Measurements from ENCODE around the gene QPRT.
"Not testable (repeated sequence)": the region's sequence is repeated elsewhere in the genome, so short reads cannot be mapped to it uniquely, and the experiment has no call there.

QPRT gene

DNA sequence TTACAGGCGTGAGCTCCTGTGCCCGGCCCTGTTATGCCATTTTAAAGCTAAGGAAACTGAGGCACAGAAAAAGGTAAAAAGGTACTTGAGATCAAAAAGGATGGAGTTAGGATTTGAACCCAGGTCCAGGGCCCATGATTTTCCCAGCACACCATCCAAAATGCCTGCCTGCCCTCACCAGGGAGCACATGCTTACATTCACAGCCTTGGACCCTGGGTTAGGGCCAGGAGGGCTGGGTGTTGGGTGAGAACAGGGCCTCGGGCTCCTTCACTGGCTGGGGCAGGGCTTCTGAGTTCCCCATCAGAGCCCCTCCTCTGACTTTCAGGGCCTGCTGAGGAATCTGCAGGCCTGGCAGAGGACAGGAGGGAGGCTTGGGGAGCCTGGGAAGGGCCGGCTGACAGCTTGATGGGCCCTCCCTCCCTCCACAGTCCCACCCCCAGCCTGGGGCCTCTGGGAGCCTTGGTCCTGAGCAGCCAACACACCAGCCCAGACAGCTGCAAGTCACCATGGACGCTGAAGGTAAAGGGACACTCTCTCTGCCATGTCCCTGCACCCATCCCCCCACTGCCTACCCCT is at the start of gene QPRT:
Gene QPRT (plus strand): TSS at position 490 of the 577 bp plus-strand sequence. CDS start 18 bp downstream, at position 508.
- FAIRE-seq: no peak

DNA sequence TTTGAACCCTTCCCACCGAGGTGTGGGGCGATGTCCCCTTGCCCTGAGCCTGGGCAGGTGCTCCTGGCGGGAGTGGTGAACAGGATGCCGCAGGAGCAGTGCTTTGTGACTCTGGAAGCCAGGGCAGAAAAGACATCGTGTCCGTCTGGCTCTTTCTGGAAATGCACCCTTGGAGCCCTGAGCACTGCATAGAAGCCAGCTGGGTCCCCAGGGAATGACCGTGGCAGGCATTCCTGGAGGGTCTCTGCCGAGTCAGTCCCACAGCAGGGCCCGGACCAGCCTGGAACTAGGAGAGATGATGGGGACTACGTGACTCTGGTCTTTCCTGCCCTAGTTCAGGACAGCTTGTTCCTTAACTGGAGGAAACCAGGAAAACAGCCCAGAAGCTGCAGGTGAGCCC is 49.7 kb upstream of the QPRT start:
- not testable (repeated sequence) for FAIRE-seq

DNA sequence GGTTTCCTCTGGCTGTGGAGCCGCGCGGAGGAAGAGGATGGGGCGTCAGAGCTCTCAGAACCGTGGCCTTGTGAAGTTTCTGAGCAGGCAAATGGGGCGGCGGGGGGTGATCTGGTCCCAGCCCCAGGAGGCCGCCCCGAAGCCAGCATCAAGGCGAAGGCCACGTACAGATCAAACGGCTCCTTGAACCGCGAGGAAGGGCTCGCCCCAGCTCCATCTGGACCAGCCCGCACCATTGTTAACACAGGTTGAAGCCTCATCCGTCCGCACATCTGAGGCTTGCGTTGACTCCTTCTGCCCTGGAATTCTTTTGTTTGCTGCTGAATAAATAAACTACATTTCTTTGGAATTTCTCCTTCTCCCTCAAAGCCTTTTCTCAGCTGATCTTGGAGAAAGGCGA is 47.3 kb upstream of the QPRT start:
- FAIRE-seq: not testable (repeated sequence)

DNA sequence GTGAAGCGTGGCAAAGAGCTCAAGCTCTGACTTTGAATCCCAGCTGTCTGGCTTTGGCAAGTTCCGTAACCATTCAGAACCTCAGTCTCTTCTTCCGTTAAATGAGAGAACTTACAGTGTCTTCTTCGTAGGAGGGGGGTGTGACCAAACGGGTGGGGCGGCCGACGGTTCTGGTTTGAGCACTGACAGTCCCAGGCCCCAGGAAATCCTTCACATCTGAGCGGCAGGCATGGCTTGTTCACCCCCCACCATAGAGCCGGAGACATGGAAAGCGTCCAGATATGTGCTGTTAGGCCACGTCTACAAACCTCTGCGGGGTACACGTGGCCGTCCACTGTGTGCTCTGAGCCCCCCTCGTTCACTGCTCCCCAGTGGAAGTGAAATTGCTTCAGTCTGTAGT is 43.1 kb upstream of the QPRT start:
- FAIRE-seq: not testable (repeated sequence)

DNA sequence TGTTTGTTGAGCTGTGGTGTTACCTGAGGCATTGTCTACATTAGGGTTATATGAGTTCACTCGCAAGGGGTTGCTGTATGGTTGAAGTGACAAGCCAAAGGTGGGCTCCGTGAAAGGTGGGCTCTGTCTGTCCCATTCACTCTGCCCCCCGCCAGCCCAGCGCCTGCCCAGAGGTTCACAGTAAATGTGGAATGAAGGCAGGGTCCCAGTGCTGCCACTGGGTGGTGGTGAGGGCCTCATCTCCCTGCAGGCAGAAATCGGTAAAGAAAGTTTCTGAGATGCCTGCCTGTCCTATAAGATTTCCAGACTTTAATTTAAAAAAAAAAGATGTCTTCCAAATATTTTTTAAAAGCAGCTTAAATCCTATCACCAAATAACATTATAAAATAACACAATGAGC is 42.6 kb upstream of the QPRT start:
- not testable (repeated sequence) for FAIRE-seq

DNA sequence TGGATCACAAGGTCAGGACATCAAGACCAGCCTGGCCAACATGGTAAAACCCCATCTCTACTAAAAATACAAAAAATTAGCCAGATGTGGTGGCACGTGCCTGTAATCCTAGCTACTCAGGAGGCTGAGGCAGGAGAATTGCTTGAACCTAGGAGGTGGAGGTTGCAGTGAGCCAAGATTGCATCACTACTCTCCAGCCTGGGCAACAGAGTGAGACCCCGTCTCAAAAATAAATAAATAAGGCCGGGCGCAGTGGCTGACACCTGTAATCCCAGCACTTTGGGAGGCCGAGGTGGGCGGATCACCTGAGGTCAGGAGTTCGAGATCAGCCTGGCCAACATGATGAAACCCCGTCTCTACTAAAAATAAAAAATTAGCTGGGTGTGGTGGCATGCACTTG is 40.2 kb upstream of the QPRT start:
- not testable (repeated sequence) for FAIRE-seq

DNA sequence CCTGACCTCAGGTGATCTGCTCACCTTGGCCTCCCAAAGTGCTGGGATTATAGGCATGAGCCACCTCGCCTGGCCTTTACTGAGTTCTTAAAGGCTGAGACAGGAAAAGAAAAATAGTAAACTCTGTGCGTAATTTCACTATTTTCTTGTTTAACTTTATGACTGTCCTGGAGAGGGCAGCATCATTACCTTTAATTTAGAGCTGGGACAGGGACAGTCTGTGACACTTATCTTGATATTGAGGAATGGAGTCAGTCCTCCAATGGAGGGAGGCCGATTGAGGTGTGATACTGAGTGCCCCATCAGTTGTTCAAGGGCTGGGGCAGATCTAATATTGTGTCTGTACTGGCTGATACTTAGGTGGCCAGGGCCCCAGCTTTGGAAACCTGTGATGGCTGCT is 37.4 kb upstream of the QPRT start:
- FAIRE-seq: no peak

DNA sequence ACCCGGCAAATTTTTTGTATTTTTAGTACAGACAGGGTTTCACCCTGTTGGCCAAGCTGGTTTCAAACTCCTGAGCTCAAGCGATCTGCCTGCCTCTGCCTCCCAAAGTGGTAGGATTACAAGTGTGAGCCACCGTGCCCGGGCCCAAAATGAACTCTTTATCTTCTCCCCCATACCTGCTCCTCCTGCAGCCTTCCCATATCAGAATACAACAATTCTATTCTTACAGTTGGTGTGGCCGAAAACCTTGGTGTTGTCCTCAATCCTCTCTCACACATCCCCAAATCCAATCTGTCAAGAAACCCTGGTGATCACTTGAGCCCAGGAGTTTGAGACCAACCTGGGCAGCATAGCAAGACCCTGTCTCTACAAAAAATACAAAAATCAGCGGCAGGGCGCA is 35.4 kb upstream of the QPRT start:
- no peak for FAIRE-seq

DNA sequence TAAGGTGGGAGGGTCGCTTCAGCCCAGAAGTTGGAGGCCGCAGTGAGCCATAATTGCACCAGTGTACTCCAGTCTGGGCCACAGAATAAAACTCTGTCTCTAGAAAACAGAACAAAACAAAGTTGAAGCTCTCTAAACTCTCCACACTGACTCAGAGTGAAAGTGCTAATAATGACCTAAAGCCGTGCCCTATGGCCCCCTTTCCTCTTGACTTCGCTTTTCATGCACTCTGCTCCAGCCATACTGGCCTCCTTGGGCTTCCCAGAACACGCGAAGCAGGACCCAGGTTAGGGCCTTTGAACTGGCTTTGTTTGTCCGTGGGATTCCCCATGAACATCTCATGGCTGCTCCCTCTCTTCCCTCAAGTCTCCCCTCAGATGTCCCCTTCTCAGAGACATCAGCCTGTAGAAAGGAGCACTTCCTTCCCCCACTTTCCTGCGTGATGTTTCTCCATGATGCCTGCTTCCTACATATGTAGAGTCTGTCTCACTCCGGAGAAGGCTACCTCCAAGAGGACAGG is 34.6 kb upstream of the QPRT start:
- FAIRE-seq: no peak

DNA sequence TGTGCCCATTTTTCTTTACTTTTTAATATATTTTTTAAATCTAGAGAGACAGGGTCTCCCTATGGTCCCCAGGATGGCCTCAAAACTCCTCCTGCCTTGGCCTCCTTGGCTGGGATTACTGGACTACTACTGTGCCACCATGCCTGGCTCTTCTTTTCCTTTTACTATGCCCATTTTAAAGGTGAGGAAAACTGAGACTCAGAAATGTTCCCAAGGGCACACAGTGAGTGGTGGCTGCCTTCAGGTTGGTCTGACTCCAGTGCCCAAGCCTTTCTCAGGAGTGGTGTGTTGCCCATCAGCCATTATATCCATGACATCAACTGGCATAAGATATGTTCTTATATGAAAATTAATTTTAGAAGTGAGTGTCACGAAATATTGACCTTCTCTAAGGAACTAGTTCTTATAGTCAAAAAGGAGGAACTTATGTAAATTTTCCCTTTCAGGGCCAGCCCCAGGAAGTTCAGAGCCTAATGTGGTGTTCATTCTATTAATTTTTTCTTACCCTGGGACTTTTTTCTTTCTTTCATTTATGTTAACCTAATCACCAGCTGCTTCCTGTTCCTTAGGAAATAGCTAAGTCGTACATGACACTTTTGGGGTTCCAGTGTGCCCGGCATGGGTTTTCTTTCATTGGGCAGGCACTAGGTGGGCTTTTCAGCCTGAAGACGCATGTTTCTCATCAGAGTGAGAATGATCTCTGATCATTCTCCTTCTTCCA is 33.8 kb upstream of the QPRT start:
- FAIRE-seq: no peak

DNA sequence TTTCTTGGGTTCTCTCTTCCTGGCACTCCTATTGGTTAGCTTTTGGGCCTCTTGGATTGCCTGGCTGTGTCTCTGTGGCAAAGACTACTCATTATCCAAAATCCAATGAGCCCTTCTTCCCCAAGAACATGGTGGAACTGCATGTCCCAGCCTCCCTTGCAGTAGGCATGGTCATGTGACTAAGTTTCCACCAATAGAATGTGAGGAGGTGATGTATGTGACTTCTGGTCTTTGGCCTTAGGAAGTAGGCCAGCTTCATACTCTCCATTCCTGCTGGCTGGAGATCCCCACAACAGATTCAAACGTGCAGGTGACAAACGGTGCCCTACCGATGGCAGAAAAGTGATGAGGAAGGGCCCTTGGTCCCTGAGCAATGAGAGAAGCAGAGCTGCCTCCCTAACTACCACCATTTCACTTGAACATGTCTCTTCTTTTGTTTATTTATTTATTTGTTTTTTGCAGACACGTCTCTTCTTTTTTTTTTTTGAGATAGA is 33.2 kb upstream of the QPRT start:
- no peak for FAIRE-seq

DNA sequence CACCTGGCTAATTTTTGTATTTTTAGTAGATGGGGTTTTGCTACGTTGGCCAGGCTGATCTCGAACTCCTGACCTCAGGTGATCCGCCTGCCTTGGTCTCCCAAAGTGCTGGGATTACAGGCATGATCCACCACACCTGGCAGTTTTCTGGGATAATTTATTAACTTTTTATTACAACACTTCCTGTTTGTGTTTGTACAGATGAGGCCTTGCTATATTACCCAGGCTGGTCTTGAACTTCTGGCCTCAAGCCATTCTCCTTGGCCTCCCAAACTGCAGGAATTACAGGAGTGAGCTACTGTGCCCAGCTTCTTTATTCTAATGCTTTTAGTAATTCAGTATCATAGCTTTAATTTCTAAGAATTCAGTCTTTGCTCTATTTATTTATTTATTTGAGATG is 32.0 kb upstream of the QPRT start:
- no peak for FAIRE-seq

DNA sequence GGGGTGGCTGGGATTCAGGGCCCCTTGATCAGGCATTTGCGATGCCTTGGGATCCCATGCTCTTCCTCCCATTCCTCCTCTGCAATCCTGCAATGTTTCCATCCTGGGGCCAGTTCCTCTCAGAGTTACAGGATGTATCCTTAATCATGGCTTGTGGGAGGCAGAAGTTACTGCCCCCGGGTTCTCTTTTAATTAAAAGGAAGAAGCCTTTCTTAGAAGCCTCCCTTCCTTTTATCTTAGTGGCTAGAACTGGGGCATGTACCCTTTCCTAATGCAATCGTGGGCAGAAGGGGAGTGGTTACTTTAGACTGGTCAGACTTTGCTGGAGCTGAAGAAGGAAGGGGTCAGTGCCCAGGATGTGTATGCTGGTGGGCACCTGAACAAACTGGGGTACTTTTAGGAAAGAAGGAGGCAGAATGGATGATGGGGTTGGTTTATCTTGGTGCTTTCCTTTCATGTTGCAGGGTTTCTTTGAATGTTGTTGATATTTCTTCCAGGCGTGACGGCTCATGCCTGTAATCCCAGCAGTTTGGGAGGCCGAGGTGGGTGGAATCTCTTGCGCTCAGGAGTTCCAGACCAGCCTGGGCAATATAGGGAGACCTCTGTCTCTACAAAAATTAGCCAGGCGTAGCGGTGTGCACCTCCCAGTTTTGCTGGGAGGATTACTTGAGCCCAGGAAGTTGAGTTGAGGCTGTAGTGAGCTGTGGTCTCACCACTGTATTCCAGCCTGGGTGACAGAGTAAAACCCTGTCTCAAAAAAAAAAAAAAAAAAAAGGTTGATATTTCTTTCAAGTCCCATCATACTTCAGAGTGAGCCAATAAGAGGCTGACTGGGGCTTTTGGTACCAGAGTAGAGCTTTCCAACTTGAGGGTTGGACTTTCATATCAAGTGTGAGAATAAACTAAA is 29.1 kb upstream of the QPRT start:
- no peak for FAIRE-seq

DNA sequence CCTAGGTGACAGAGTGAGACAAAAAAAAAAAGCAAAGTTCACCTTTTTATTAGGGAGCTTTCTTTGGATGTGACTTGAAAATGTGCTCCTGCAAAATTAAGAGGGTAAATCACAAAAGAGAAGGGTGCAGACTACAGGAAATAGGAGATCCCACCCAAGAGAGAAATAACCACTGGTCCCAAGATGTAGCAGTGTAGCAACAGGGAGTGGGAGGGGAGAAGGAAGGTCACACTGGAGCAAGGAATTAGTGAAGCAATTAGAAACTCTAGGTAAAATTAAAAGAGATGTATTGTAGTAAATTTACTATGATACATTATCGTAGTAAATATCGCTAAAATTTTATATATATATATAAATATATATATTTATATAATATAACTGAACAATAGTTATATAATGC is 28.2 kb upstream of the QPRT start:
- FAIRE-seq: no peak

DNA sequence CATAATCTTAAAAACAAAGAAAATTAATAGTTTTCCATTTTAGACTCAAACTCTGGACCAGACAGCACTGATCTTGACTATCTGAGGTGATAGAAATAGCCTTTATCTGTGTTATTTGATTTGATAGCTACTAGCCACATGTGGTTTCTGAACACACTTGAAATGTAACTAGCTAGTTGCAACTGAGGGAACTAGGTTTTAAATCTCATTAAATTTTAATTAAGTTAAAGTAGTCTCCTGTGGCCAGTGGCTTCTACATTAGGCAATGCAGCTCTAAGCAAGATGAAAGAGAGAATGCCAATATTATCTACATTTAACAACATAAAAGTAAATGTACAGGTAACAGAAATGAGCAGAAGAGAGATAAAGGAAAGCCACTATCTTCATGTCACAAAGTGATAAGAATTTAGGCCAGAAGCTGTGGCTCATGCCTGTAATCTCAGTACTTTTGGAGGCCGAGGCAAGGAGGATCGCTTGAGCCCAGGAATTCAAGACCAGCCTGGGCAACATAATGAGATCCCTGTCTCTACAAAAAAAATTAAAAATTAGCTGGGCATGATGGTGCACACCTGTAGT is 27.1 kb upstream of the QPRT start:
- no peak for FAIRE-seq

DNA sequence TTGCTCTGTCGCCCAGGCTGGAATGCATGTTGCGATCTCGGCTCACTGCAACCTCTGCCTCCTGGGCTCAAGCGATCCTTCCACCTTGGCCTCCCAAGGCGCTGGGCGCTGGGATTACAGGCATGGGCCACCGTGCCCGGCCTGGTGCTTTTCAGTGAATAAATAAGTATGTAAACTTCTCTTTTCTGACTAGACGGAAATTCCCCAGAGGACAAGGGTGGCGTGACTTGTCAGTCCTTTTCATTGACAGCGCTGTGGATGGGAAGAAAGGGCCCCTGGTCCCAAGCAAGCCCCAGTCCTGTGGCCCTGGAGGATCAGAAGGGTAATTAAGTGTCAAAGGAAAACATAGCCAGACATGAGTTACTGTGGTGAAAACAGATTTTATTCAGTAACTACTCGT is 25.5 kb upstream of the QPRT start:
- no peak for FAIRE-seq

DNA sequence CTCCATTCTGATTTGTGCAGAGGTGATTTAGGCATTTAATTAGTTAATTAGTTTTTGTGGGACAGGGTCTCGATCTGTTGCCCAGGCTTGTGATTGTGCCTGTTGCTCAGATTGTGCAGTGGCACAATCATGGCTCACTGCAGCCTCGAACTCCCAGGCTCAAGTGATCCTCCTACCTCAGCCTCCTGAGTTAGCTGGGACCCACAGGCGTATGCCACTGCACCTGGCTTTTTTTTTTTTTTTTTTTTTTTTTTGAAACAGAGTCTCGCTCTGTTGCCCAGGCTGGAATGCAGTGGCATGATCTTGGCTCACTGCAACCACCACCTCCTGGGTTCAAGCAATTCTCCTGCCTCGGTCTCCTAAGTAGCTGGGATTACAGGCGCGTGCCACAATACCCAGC is 25.1 kb upstream of the QPRT start:
- not testable (repeated sequence) for FAIRE-seq

DNA sequence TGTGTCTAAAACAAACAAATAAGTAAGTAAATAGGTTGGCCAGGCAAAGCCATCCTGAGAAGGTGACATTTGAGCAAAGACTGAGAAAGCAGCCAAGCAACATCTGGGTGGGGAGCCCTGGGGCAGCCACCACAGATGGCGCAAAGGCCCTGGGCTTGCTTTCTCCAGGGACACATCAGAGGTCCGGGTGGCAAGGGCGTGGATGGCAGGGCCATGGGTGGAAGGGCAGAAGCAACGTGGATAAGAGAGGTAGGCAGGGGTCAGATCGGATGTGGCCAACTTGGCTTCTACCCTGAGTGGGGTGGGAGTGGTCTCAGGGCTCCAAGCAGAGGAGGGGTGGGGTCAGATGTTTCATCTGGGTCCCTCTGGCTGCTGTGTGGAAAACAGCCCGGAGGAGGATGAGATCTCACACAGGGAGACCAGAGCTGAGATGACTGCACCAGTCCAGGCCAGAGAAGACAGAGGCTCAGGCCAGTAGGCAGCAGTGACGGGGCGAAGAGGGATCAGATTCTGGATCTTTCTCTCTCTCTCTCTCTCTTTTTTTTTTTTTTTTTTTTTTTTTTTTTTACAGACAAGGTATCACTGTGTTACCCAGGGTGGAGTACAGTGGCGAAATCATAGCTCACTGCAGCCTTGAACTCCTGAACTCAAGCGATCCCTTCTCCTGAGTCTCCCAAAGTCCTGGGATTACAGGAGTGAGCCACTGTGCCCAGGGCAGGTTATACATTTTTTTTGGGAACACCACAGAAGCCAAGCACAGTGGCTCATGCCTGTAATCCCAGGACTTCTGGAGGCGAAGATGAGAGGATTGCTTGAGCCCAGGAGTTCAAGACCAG is 22.1 kb upstream of the QPRT start:
- FAIRE-seq: no peak

DNA sequence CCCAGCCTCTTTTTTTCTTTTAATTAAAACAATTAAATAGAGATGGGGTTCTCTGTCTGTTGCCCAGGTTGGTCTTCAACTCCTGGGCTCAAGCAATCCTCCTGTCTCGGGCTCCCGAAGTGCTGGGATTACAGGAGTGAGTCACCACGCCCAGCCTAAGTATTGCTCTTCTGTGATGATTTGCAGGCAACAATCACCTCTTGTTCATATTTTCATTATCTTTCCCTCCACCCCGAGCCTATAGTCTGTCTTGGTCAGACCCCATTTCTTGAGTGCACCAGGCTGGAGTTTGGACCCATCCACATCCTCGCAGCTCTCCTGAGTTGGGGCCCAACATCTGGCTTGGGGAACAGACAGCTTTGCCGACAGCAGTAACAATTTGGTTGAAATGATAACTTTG is 20.3 kb upstream of the QPRT start:
- FAIRE-seq: no peak

DNA sequence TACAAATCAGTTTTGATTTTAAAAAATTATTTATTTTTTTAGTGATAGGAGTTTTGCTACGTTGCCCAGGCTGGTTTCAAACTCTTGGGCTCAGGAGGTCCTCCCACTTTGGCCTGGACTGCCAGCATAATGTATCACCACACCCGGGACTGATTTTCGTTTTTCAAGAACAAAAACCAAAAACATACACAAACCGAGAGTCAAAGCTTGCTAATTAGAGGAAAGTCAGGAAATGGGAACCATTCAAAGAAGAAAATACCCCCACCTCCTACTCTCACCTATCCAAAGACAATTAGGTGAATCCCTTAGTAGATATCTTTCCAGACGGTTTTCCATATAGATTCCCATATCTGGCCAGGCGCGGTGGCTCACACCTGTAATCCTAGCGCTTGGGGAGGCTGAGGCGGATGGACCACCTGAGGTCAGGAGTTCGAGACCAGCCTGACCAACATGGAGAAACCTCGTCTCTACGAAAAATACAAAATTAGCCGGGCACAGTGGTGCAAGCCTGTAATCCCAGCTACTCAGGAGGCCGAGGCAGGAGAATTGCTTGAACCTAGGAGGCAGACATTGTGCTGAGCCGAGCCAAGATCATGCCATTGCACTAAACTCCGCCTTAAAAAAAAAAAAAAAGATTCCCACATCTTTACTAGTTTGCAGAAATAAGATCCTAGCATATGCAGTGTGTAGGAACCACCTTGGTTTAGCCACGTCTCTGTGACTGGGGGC is 16.8 kb upstream of the QPRT start:
- FAIRE-seq: no peak

DNA sequence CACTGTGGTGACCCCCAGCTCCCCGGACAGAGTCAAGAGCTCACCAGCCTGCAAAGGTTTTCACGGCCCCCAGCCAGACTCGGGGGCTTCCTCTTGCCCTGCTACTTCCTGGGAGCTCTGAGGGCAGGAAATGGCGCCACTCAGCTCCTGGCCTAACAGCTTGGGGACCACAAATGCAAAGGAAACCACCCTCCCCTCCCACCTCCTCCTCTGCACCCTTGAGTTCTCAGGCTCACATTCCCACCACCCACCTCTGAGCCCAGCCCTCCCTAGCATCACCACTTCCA is 16.3 kb upstream of the QPRT start:
- FAIRE-seq: no peak

Measured in colon (tissue), 2 donors.